K562 (cell line): Measurements from ENCODE around the gene NBPF9. TPM values are rescaled to one million over a fixed set of nuclear protein-coding genes. Genes with fewer than 3 reads are reported as not detected.
"Not testable (repeated sequence)": the region's sequence is repeated elsewhere in the genome, so short reads cannot be mapped to it uniquely, and the experiment has no call there.

Experiments
- ATAC-seq: fragments of 200-7000 bp; cut with Tn5 transposase; 3 replicates; pipeline ENCODE4 v1.9.1; 2020; ENCODE audit warnings: moderate library complexity
- BruUV-seq: library from RNA; stranded (reverse); fragments of 400-500 nt; replicated peaks from 2 replicates; lab custom pipeline; 2021; lab: Mats Ljungman, UMichigan
- CTCF ChIA-PET: fragments of 300-600 bp; formaldehyde crosslinking; extraction: SDS; loops from one replicate; lab custom pipeline; 2021; ENCODE audit warnings: low intra/inter-chr PET ratio; lab: Yijun Ruan, JAX
- POLR2A ChIA-PET: fragments of 300-600, 350-650 bp; sonication (Branson Sonifier 250); formaldehyde crosslinking; extraction: SDS; loops from one replicate; lab custom pipeline; 2021; ENCODE audit warnings: antibody characterized with exemption, inconsistent platforms; lab: Yijun Ruan, JAX
- DNase-seq, 4 experiments: peaks; one replicate each; pipeline versions ENCODE4 v3.0.0 to v3.0.0-alpha.2; 2011 to 2018; ENCODE audit warnings: low spot score in 3 of 4, mixed read lengths in 3 of 4; ENCODE audit errors: extremely low read depth in 1 of 4
- FAIRE-seq: peaks from 2 replicates; lab custom pipeline; 2011; peaks lifted over from hg19 to GRCh38; lab: Jason Lieb, UNC
- H2AFZ ChIP-seq: 2 replicates; pipeline ENCODE4 v1.6.0; 2011; ENCODE audit warnings: low read depth, low read length, control low read depth, inconsistent platforms
- H3K27ac ChIP-seq: fragments of 200-600 bp; 3 replicates; pipeline ENCODE4 v1.8.0; 2011; ENCODE audit warnings: low read depth, mild to moderate bottlenecking, control low read depth, inconsistent platforms, low read length, moderate library complexity, mixed read lengths; ENCODE audit errors: extremely low read depth
- H3K27me3 ChIP-seq, 2 experiments: fragments of 300-600 bp in 1 of 2; 2 replicates in 1 of 2; 3 replicates in 1 of 2; pipeline versions ENCODE4 v1.6.0 to v1.8.0; 2011; ENCODE audit warnings: inconsistent platforms in 2 of 2, low read length in 2 of 2, mild to moderate bottlenecking in 1 of 2, mixed read lengths in 1 of 2, moderate library complexity in 1 of 2; ENCODE audit not compliant: control insufficient read depth in 2 of 2, insufficient read depth in 2 of 2
- H3K36me3 ChIP-seq: fragments of 300-600 bp; 3 replicates; pipeline ENCODE4 v1.8.0; 2011; ENCODE audit warnings: mild to moderate bottlenecking, low read length, inconsistent platforms; ENCODE audit not compliant: control insufficient read depth, insufficient read depth
- H3K4me1 ChIP-seq, 2 experiments: fragments of 200-600 bp in 1 of 2; replicated peaks in 1 of 2; 2 replicates in 1 of 2; 3 replicates in 1 of 2; pipeline versions ENCODE4 v1.5.1 to v1.8.0; 2011; ENCODE audit warnings: inconsistent platforms in 2 of 2, low read length in 2 of 2, mild to moderate bottlenecking in 1 of 2, mixed read lengths in 1 of 2, moderate library complexity in 1 of 2; ENCODE audit not compliant: control insufficient read depth in 2 of 2, insufficient read depth in 2 of 2
- H3K4me2 ChIP-seq: 2 replicates; pipeline ENCODE4 v1.6.1; 2011; ENCODE audit warnings: low read length, control low read depth, inconsistent platforms, mixed read lengths; ENCODE audit not compliant: insufficient read depth
- H3K4me3 ChIP-seq: fragments of 200-600 bp; sonication (generic), shearing (Covaris generic); 2 replicates; pipeline ENCODE4 v1.5.1; 2016; ENCODE audit warnings: control low read depth, inconsistent platforms
- H3K79me2 ChIP-seq: fragments of 200-600 bp; 3 replicates; pipeline ENCODE4 v1.8.0; 2011; ENCODE audit warnings: low read length, inconsistent platforms; ENCODE audit not compliant: control insufficient read depth, insufficient read depth
- H3K9ac ChIP-seq, 2 experiments: 2 replicates each; pipeline versions ENCODE4 v1.6.0 to v1.6.1; 2011; ENCODE audit warnings: low read depth in 2 of 2, low read length in 2 of 2, control low read depth in 1 of 2, inconsistent platforms in 1 of 2, mild to moderate bottlenecking in 1 of 2, mixed read lengths in 1 of 2; ENCODE audit not compliant: insufficient read depth in 1 of 2
- H3K9me1 ChIP-seq: one replicate; pipeline ENCODE4 v1.6.0; 2011; ENCODE audit warnings: inconsistent platforms, mild to moderate bottlenecking, low read length, moderate library complexity; ENCODE audit not compliant: control insufficient read depth, insufficient read depth
- H3K9me3 ChIP-seq: replicated peaks from 2 replicates; pipeline ENCODE4 v1.5.1; 2011; ENCODE audit warnings: low read depth, low read length, inconsistent platforms; ENCODE audit not compliant: control insufficient read depth, insufficient read depth
- H4K20me1 ChIP-seq: replicated peaks from 2 replicates; pipeline ENCODE4 v1.6.1; 2011; ENCODE audit warnings: low read length, inconsistent platforms, mixed read lengths; ENCODE audit not compliant: control insufficient read depth, insufficient read depth
- CXXC5 ChIP-seq: fragments of 250-450 bp; sonication (Bioruptor Pico); IDR thresholded peaks from 2 replicates; pipeline ENCODE4 v1.8.0; 2022; ENCODE audit warnings: inconsistent platforms, mild to moderate bottlenecking, moderate library complexity
- L3MBTL2 ChIP-seq: fragments of 450-650 bp; IDR thresholded peaks from 2 replicates; pipeline ENCODE4 v1.6.1; 2016; ENCODE audit warnings: mild to moderate bottlenecking, moderate library complexity
- PHF8 ChIP-seq: fragments of 200-600 bp; sonication (generic); IDR thresholded peaks from 2 replicates; pipeline ENCODE4 v1.6.1; 2012; ENCODE audit warnings: mixed run types, mild to moderate bottlenecking, inconsistent platforms, low read length, moderate library complexity, borderline replicate concordance
- RB1 ChIP-seq: fragments of 450-650 bp; IDR thresholded peaks from 2 replicates; pipeline ENCODE4 v1.6.1; 2017; ENCODE audit warnings: low read depth, mild to moderate bottlenecking
- SUPT5H ChIP-seq: fragments of 450-650 bp; IDR thresholded peaks from 2 replicates; pipeline ENCODE4 v1.6.1; 2016
- WGBS: fragments of 100-300 bp; shearing (Covaris generic); methylation state at CpG from one replicate; pipeline ENCODE4 v1.1.6; 2016; ENCODE audit warnings: low coverage, mixed read lengths; ENCODE audit not compliant: insufficient coverage; ENCODE audit errors: missing lambda C conversion rate; 5-methylcytosine and 5-hydroxymethylcytosine counted together
- in situ Hi-C: fragments of 300-500 bp; cut with MboI; formaldehyde crosslinking; loops from 4 replicates; pipeline ENCODE4 v1.15.0; 2018; ENCODE audit warnings: inconsistent platforms, mixed read lengths
- intact Hi-C: fragments of 100-400 bp; cut with micrococcal nuclease; formaldehyde crosslinking; loops from 2 replicates; pipeline ENCODE4 v1.14.2; 2022
- polyA plus RNA-seq, 8 experiments: library from polyadenylated mRNA; depleted of rRNA in 4 of 8; stranded (reverse) in 5 of 8; unstranded in 3 of 8; fragments of >200 nt; fragmentation: Nextera tagmentation in 2 of 8; fragmentation: Illumina TruSeq in 1 of 8; extraction: Ambion mirVana in 2 of 8; extraction: Trizol in 1 of 8; gene quantifications; 2 replicates each; pipeline versions ENCODE4 v1.2.1 to v1.2.3, GENCODE V29; 2011 to 2014; ENCODE audit warnings: inconsistent platforms in 1 of 8, missing spikeins in 1 of 8
- total RNA-seq, 7 experiments: library from RNA; depleted of rRNA in 6 of 7; stranded (reverse); fragments of >200 nt in 6 of 7; fragmentation: Illumina TruSeq in 2 of 7; extraction: Trizol in 2 of 7; gene quantifications; 2 replicates each; pipeline versions ENCODE4 v1.2.1 to v1.2.3, GENCODE V29; 2011 to 2021; ENCODE audit warnings: low replicate concordance in 1 of 7

The NBPF9 gene
- total and polyA plus RNA-seq, 9 of the 15 experiments (the other 6 are each of a cell fraction or from before 2014, with no cell fraction given) = 1.3 to 8.1 (median 6.1) TPM

- TF ChIP-seq PHF8 (peak; percentile 28; the same call in 1 of the 2 replicates), L3MBTL2 (peak; percentile 60; the same call in 1 of the 2 replicates), SUPT5H (peak; percentile 55; the same call in 1 of the 2 replicates), CXXC5 (CRISPR knock-in tag) (peak; percentile 79), RB1 (0 out of 2 replicates have a peak, but pooled peaks have one; percentile 35)
- TF ChIP-seq, all 486 proteins: peak for 28; not testable (repeated sequence) for 458
These were observed at the start of gene NBPF9 (continued) for GRCh38 chr1:149103109-149104081.

DNA sequence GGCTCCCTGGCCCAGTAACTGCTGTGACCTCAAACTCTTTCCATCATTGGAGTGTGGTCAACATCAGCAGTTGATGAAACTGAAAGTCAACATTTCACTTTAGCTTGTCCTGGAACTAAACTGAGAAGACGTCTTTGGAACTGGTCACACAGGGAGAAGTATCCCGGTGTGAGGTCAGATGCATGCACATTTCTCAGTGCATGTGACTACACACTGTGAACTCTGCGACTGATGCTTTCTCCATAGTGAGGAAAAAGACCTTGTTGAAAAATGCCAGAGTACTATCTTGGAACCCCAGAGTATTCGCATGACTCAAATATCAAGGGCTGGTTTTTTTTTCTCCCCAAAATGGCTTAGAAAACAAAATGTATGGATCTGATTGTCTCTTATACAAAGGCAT, 46.6 kb upstream of the NBPF9 start:
- H3K4me1 ChIP-seq, in situ Hi-C loops, BruUV-seq, H3K9me3 ChIP-seq, H3K4me2 ChIP-seq, H4K20me1 ChIP-seq, H3K4me3 ChIP-seq, CTCF ChIA-PET, intact Hi-C loops, H2AFZ ChIP-seq, H3K36me3 ChIP-seq, H3K9me1 ChIP-seq, DNase-seq, FAIRE-seq, H3K79me2 ChIP-seq, ATAC-seq, H3K9ac ChIP-seq, POLR2A ChIA-PET, H3K27ac ChIP-seq, H3K27me3 ChIP-seq: not testable (repeated sequence)
- 71% methylated on average over 3 of the region's 4 CpGs for WGBS

- H3K9me3 ChIP-seq, H2AFZ ChIP-seq, H3K4me1 ChIP-seq, H3K79me2 ChIP-seq, POLR2A ChIA-PET, H3K27me3 ChIP-seq, in situ Hi-C loops, H3K9ac ChIP-seq, H3K4me2 ChIP-seq, H4K20me1 ChIP-seq, BruUV-seq, H3K36me3 ChIP-seq, intact Hi-C loops, FAIRE-seq, H3K4me3 ChIP-seq, H3K9me1 ChIP-seq, H3K27ac ChIP-seq, CTCF ChIA-PET, ATAC-seq, DNase-seq: not testable (repeated sequence)
- WGBS = 45% methylated on average over 2 of the region's 2 CpGs
These were observed 34.2 kb upstream of the NBPF9 start for GRCh38 chr1:149137585-149137984.

GRCh38 chr1:149130938-149131337, 27.6 kb upstream of the NBPF9 start:
- whole genome bisulfite sequencing = 50% methylated on average over 4 of the region's 7 CpGs
- H4K20me1 ChIP-seq, intact Hi-C loops, H3K4me1 ChIP-seq, H3K36me3 ChIP-seq, ATAC-seq, H3K4me2 ChIP-seq, DNase-seq, H3K79me2 ChIP-seq, H3K27me3 ChIP-seq, BruUV-seq, H3K9ac ChIP-seq, H3K9me1 ChIP-seq, H3K27ac ChIP-seq, H3K4me3 ChIP-seq, H2AFZ ChIP-seq, H3K9me3 ChIP-seq, CTCF ChIA-PET, POLR2A ChIA-PET, FAIRE-seq, in situ Hi-C loops: not testable (repeated sequence)
